ENCODE results near the gene BOD1. TPM values are rescaled to one million over a fixed set of nuclear protein-coding genes. Genes with fewer than 3 reads are reported as not detected.

The BOD1 gene
- total RNA-seq, 2 donors from 2014 or later = 30.2 to 44.7 TPM

DNA sequence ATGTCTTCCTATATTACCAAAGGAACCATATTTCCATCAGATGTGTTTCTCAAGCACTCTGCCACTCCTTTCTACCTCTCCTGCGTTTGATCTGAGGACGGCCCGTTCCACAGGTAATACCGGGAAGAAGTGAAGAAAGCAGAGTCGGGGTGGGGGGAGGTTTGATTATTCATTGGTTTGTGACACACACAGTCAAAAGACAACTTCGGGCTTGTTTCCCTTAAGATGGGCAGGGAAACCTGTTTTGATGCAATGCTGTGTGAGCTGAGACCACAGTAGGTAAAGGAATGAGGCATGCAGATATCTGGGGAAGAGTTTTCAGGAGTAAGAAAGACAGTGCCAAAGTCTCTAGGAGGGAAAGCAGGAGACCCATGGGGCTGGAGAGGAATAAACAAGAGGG, 54.0 kb downstream of the BOD1 start:
- Histone ChIP-seq H3K4me3 (no peak overlapping the region), H3K27me3 (replicated peaks; ENCODE audit: insufficient read depth) (no peaks in the 10 kb centered on the region), H3K4me1 (ENCODE audit: control insufficient read depth in 1 of 2, low read depth in 2 of 2) (no peaks in the 10 kb centered on the region), H3K36me3 (no peaks in the 10 kb centered on the region), H3K27ac (no peak overlapping the region), H3K9me3 (peaks cover 3% of the 10 kb centered on the region)
- DNase-seq (ENCODE audit: low spot score) = no peak
- no peak for ATAC-seq (ENCODE audit: insufficient number of reproducible peaks, low FRiP score, low read depth)
- TF ChIP-seq, protein P1, sequence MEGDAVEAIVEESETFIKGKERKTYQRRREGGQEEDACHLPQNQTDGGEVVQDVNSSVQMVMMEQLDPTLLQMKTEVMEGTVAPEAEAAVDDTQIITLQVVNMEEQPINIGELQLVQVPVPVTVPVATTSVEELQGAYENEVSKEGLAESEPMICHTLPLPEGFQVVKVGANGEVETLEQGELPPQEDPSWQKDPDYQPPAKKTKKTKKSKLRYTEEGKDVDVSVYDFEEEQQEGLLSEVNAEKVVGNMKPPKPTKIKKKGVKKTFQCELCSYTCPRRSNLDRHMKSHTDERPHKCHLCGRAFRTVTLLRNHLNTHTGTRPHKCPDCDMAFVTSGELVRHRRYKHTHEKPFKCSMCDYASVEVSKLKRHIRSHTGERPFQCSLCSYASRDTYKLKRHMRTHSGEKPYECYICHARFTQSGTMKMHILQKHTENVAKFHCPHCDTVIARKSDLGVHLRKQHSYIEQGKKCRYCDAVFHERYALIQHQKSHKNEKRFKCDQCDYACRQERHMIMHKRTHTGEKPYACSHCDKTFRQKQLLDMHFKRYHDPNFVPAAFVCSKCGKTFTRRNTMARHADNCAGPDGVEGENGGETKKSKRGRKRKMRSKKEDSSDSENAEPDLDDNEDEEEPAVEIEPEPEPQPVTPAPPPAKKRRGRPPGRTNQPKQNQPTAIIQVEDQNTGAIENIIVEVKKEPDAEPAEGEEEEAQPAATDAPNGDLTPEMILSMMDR (IDR thresholded peaks at IDR 0.05) = no peak

Measured in thoracic aorta (tissue), 2 donors.